ENCODE results near the gene CNTRL.

DNA sequence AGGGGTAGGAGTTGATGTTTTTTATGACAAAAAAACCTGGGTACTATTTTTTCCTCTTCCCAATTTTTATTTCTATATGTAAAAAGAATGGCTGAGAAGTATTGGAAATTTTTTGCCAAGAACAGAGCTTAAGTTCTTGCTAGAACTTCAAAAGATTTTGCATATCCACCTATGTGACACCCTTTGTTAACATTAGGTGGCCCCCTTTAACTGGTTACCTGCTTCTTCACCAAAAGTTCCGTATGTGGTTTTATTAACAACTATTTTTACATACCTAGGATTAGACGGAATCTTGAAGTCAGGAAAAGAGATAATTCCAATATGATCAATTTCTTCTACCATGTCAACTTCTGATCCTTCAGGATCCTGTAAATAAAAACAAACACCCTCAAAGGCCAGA, 40.2 kb upstream of the CNTRL start:
- TF ChIP-seq CTCF (IDR thresholded peaks at IDR 0.05) (no peak), POLR2A (IDR thresholded peaks at IDR 0.05) (no peak)
